Neural cell (in vitro differentiated cells): ENCODE measurements around the gene ZNF385D.

Source experiments
- CTCF ChIP-seq: fragments of 450-650 bp; IDR thresholded peaks from 2 replicates; pipeline ENCODE4 v1.5.1; 2014; ENCODE audit warnings: antibody characterized with exemption, mild to moderate bottlenecking, moderate library complexity; ENCODE audit not compliant: poor library complexity, severe bottlenecking
- EZH2 ChIP-seq: fragments of 200-600, 300-800 bp; shearing (Covaris generic), sonication (generic); IDR thresholded peaks from 2 replicates; pipeline ENCODE4 v1.6.1; 2014; ENCODE audit warnings: antibody characterized with exemption, low read length, borderline replicate concordance, mild to moderate bottlenecking; ENCODE audit not compliant: insufficient read depth, poor library complexity, severe bottlenecking
- RAD21 ChIP-seq: fragments of 450-650 bp; conservative IDR thresholded peaks from 2 replicates; pipeline ENCODE4 v1.6.1; 2014; ENCODE audit warnings: antibody characterized with exemption, mild to moderate bottlenecking, moderate library complexity

GRCh38 chr3:21421096-21421495, 329.9 kb downstream of the ZNF385D start:
- TF ChIP-seq CTCF (no peak), RAD21 (no peak), EZH2 (no peak)
